Neural progenitor cell (in vitro differentiated cells): Measurements from ENCODE around the gene FAT1.

Experiments used
- EZH2phosphoT487 ChIP-seq: fragments of 200-600 bp; sonication (generic); IDR thresholded peaks from 2 replicates; pipeline ENCODE4 v1.6.1; 2017; ENCODE audit warnings: antibody characterized with exemption
- TF ChIP-seq, protein P1 (sequence below): fragments of 200-600 bp; sonication (generic); IDR thresholded peaks from 2 replicates; pipeline ENCODE4 v1.5.1; 2017; ENCODE audit warnings: antibody characterized with exemption, mild to moderate bottlenecking

DNA sequence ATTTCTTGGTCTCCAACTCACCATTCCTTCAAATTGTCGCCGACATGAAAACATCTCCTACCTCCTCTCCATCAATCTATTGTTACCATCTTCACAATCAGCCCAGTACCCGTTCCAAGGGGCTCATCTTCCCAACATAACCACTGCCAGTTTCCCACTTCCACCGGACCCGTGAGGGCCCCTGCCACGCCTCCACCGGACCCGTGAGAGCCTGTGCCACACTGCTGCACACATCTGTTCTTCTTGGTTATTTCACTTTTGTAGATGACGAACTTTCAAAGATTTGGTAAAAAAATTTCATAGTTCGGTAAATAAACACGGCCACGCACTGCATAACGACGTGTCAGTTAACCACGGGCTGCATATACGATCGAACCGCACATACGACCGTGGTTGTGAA lies 65.0 kb downstream of the FAT1 start:
- TF ChIP-seq, protein P1, sequence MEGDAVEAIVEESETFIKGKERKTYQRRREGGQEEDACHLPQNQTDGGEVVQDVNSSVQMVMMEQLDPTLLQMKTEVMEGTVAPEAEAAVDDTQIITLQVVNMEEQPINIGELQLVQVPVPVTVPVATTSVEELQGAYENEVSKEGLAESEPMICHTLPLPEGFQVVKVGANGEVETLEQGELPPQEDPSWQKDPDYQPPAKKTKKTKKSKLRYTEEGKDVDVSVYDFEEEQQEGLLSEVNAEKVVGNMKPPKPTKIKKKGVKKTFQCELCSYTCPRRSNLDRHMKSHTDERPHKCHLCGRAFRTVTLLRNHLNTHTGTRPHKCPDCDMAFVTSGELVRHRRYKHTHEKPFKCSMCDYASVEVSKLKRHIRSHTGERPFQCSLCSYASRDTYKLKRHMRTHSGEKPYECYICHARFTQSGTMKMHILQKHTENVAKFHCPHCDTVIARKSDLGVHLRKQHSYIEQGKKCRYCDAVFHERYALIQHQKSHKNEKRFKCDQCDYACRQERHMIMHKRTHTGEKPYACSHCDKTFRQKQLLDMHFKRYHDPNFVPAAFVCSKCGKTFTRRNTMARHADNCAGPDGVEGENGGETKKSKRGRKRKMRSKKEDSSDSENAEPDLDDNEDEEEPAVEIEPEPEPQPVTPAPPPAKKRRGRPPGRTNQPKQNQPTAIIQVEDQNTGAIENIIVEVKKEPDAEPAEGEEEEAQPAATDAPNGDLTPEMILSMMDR, result no peak
- TF ChIP-seq EZH2phosphoT487, result no peak
